ENCODE data around the gene MYLK.

The MYLK gene

DNA sequence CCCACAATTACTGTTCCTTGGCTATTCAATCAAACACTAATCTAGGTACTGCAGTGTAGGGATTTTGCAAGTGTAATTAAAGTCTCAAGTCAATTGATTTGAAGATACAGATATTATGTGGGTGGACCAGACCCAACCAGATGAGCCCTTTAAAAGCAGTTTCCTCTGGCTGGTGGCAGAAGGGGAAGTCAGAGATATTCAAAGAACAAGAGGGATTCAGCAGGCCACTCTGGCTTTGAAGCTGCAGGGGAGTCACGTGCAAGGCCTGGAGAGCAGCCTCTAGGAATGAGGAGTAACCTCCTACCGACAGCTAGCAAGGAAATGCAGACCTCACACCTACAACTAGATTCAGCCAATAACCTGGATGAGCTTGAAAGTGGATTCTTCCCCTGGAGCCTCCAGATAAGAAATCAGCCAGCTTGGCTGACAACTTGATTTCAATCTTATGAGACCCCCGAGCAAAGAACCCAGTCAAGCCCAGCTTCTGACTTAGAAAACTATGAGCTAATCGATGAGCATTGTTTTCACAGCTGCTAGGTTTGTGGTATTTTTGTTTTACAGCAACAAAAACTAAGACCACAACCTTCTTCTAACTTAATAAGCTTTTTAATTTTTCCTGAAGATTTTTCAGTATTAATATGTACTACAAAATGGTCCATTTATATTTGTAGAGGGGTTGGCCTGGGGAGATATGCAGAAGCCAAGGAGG is 312.7 kb downstream of the MYLK start:
- H3K4me3 ChIP-seq (ENCODE audit: control insufficient read depth, low read depth, low read length), result no peak overlapping the region
- no peak for DNase-seq (ENCODE audit: low read depth)
- no peak for TF ChIP-seq CTCF (conservative IDR thresholded peaks at IDR 0.05; ENCODE audit: control insufficient read depth, insufficient read depth, low read depth, low read length)

DNA sequence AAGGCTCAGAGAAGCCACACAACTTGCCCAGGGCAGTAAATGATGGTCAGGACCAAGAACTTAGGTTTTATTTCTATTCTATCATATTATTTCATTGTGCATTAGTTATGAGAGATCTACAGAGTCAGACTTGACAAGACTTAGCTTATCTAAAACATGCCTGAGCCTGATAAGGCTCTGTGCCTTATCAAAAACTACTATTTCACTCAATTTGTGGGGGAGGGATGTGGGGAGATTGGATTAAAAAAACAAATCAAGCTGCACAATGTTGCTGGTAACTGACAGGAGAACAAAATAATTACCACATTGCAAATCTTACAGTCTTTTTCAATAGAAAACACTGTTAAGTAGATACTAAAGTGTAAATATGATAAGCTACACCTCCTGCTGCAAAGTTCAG is 315.3 kb downstream of the MYLK start:
- no peak overlapping the region for H3K4me3 ChIP-seq (ENCODE audit: control insufficient read depth, low read depth, low read length)
- TF ChIP-seq CTCF (conservative IDR thresholded peaks at IDR 0.05; ENCODE audit: control insufficient read depth, insufficient read depth, low read depth, low read length), result no peak
- DNase-seq (ENCODE audit: low read depth), result no peak

GRCh38 chr3:123568034-123568433 is 316.1 kb downstream of the MYLK start:
- TF ChIP-seq CTCF (conservative IDR thresholded peaks at IDR 0.05; ENCODE audit: control insufficient read depth, insufficient read depth, low read depth, low read length), result no peak
- no peak for DNase-seq (ENCODE audit: low read depth)

DNA sequence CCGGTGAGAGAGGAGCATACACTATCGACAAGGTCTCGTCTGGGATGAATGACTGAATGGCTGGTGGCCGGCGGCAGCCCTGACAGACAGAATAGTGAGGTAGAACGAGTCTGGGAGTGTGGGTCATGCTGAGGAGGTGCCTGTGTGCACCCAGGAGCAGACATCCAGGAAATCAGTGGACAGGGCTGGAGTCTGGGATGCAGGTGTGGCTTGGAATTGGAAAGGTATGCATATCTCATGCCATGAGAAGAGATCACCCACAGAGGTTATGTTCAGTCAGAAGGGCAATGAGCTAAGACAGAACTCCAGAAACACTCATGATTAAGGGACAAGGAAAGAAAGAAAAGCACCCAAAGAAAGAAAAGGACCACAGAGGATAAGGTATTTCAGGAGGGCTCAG is 320.1 kb downstream of the MYLK start:
- no peak for TF ChIP-seq CTCF (conservative IDR thresholded peaks at IDR 0.05; ENCODE audit: control insufficient read depth, insufficient read depth, low read depth, low read length)
- no peak overlapping the region for H3K4me3 ChIP-seq (ENCODE audit: control insufficient read depth, low read depth, low read length)
- no peak for DNase-seq (ENCODE audit: low read depth)

More at GRCh38 chr3:123568034-123568433, 316.1 kb downstream of the MYLK start:
- no peak overlapping the region for H3K4me3 ChIP-seq (ENCODE audit: control insufficient read depth, low read depth, low read length)

- TF ChIP-seq CTCF (conservative IDR thresholded peaks at IDR 0.05; ENCODE audit: control insufficient read depth, insufficient read depth, low read depth, low read length), result no peak
- no peak for DNase-seq (ENCODE audit: low read depth)
- H3K4me3 ChIP-seq (ENCODE audit: control insufficient read depth, low read depth, low read length), result no peak overlapping the region
Measured at GRCh38 chr3:123562547-123562946, 321.6 kb downstream of the MYLK start.

DNA sequence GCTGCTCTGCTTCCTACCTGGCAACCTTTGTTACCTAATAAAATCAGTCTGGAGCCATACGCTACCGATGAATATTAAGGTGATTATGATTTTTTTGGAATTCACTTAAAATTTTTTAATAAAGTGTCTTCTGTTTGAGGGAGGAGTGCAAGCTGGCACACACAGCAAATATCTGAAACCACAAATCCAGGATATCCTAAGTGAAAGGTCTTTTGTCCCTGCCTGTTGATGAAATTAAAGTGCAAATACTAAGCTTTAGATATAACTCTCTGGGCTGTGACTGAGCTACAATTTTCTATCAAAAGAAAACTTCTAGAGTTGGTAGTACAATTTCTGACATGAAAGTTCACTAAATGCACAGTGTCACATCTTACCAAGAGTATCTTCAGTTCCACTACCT is 322.9 kb downstream of the MYLK start:
- no peak for DNase-seq (ENCODE audit: low read depth)
- H3K4me3 ChIP-seq (ENCODE audit: control insufficient read depth, low read depth, low read length), result no peak overlapping the region
- no peak for TF ChIP-seq CTCF (conservative IDR thresholded peaks at IDR 0.05; ENCODE audit: control insufficient read depth, insufficient read depth, low read depth, low read length)

All from fibroblast of mammary gland (primary cell).